Right lobe of liver (tissue), 6 donors: Measurements from ENCODE around the gene KLHL21. TPM values are rescaled to one million over a fixed set of nuclear protein-coding genes. Genes with fewer than 3 reads are reported as not detected.

Experiments used
- ATAC-seq, 4 donors: fragments of 200-7000 bp; cut with Tn5 transposase; one replicate each; pipeline ENCODE4 v1.9.1; 2020; ENCODE audit warnings: mild to moderate bottlenecking in 4 of 4, moderate library complexity in 4 of 4
- DNase-seq, 3 donors: peaks; one replicate each; pipeline ENCODE4 v3.0.0-alpha.2; 2020
- H3K27ac ChIP-seq, 3 donors: fragments of 200-600 bp; one replicate each; pipeline ENCODE4 v1.8.0; 2022
- H3K27me3 ChIP-seq, 2 donors: fragments of 200-600 bp; one replicate each; pipeline ENCODE4 v1.8.0; 2022
- H3K36me3 ChIP-seq, 4 donors: fragments of 200-600 bp; sonication (generic) in 1 of 4; one replicate each; pipeline versions ENCODE4 v1.5.1 to v1.8.0; 2017 to 2022; ENCODE audit warnings: control low read depth in 1 of 4
- H3K4me1 ChIP-seq, 4 donors: fragments of 200-600 bp; sonication (generic) in 1 of 4; one replicate each; pipeline versions ENCODE4 v1.5.1 to v1.8.0; 2017 to 2022; ENCODE audit warnings: control low read depth in 1 of 4
- H3K4me3 ChIP-seq, 3 donors: fragments of 200-600 bp; one replicate each; pipeline ENCODE4 v1.8.0; 2022
- H3K9me3 ChIP-seq, 4 donors: fragments of 200-600 bp; sonication (generic) in 1 of 4; one replicate each; pipeline versions ENCODE4 v1.5.1 to v1.8.0; 2017 to 2022; ENCODE audit warnings: control low read depth in 1 of 4
- CTCF ChIP-seq, 4 donors: fragments of 200-600 bp in 3 of 4; fragments of 450-650 bp in 1 of 4; IDR thresholded peaks; one replicate each; pipeline versions ENCODE4 v1.5.1 to v1.8.0; 2016 to 2022; ENCODE audit warnings: antibody characterized with exemption in 4 of 4, mild to moderate bottlenecking in 2 of 4
- POLR2A ChIP-seq: fragments of 450-650 bp; IDR thresholded peaks from one replicate; pipeline ENCODE4 v1.6.1; 2017; ENCODE audit warnings: antibody characterized with exemption, mild to moderate bottlenecking
- WGBS: methylation state at CpG from one replicate; pipeline ENCODE4 v1.1.6; 2018; ENCODE audit warnings: low coverage, low lambda C conversion rate; ENCODE audit not compliant: insufficient coverage; ENCODE audit errors: missing lambda C conversion rate; 5-methylcytosine and 5-hydroxymethylcytosine counted together
- intact Hi-C, 2 donors: fragments of 100-400 bp; cut with DNase I; formaldehyde crosslinking; loops; one replicate each; pipeline versions ENCODE4 v1.11.2 to v1.14.1; 2022
- total RNA-seq, 6 experiments: library from RNA; depleted of rRNA in 2 of 6; stranded (reverse); fragments of >200 nt in 2 of 6; fragmentation: NEBNext Ultra II Directional in 3 of 6; extraction: Animal tissue kit (Norgen Biotek cat#: 25700) in 3 of 6; gene quantifications; one replicate each; pipeline versions ENCODE4 v1.1.0 to v1.2.4, GENCODE V29; 2016 to 2023
- donor health status: DM: no; HTN: yes; CAD: no.
- donor health status: DM: no; HTN: no; CAD: no.
- donor health status: DM: no; HTN: no; CAD: no.
- donor health status: DM: no; HTN: yes; CAD: no.
- donor health status: DM: no; HTN: yes; CAD: no.

KLHL21 gene
- total RNA-seq, 6 experiments from 2014 or later: 12.1 to 24.6 (median 20.0) TPM

DNA sequence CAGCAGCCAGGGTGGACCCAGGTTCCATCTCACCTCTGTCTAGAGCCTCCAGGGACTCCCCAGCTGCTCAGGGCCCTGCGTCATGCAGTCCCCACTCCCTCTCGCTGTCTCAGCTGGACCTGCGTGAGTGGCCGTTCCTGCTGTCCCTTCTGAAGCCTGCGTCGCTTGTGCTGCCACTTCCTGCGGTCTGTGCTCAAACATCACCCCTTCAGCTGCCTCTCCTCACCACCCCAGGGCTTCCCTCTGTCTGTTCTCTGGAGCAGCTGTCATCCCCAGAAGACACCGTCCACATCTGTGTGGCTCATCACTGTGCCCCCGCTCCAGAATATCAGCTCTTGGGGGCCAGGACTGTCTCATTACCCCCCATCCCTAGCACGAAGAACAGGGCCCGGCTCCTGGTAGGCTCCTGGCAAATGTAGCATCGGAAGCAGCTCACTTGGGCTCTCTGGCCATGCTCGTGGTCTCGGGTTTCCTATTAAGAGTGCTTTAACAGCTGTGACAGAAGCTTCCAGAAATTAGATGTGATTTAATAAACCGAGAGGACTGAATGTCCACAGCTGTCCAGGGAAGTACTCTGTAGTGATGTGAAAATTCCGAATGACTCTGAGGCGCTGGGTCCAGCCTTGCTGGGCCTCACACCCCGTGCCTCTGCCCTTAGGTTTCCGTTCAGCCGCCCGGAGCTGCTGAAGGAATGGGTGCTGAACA is 25.3 kb upstream of the KLHL21 start:
- TF ChIP-seq CTCF (IDR thresholded peaks at IDR 0.05): no peak
- TF ChIP-seq POLR2A: no peak
- Histone ChIP-seq H3K9me3 (no peaks in the 10 kb centered on the region), H3K4me1 (peaks cover 0 to 24% (median 12%) of the 10 kb centered on the region in 4 donors), H3K27ac (no peak overlapping the region), H3K27me3 (no peaks in the 10 kb centered on the region), H3K4me3 (no peak overlapping the region), H3K36me3 (peaks cover 0 to 51% (median 2%) of the 10 kb centered on the region in 4 donors)
- intact Hi-C loops: no loop called here
- no peak for ATAC-seq
- 94% methylated on average over 11 of the region's 21 CpGs for WGBS
- no peak for DNase-seq

DNA sequence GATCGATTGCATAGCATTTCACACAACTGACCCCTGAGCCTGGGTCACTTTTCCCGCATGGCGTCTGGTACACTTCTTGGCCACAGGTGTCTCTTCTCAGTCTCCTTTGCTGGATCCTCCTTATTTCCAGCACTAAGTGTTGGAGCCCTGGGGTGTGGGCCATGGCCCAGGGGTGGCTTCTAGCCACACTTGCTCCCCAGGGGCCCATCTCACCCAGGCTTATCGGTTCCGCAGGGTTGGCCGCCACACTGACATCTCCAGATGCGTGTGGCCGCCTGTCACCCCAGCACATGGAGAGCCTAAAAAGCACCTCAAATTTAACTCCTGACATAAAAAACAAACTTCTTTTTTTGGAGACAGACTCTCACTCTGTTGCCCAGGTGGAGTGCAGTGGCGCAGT is 24.4 kb upstream of the KLHL21 start:
- Histone ChIP-seq H3K4me1 (peaks cover 0 to 33% (median 16%) of the 10 kb centered on the region in 4 donors), H3K27ac (no peak overlapping the region), H3K27me3 (no peaks in the 10 kb centered on the region), H3K4me3 (no peak overlapping the region), H3K9me3 (no peaks in the 10 kb centered on the region), H3K36me3 (peaks cover 0 to 41% (median 2%) of the 10 kb centered on the region in 4 donors)
- no peak for DNase-seq
- ATAC-seq: no peak
- WGBS: 100% methylated on average over 2 of the region's 9 CpGs
- TF ChIP-seq POLR2A (no peak), CTCF (IDR thresholded peaks at IDR 0.05) (no peak)
- intact Hi-C loops: no loop called here

DNA sequence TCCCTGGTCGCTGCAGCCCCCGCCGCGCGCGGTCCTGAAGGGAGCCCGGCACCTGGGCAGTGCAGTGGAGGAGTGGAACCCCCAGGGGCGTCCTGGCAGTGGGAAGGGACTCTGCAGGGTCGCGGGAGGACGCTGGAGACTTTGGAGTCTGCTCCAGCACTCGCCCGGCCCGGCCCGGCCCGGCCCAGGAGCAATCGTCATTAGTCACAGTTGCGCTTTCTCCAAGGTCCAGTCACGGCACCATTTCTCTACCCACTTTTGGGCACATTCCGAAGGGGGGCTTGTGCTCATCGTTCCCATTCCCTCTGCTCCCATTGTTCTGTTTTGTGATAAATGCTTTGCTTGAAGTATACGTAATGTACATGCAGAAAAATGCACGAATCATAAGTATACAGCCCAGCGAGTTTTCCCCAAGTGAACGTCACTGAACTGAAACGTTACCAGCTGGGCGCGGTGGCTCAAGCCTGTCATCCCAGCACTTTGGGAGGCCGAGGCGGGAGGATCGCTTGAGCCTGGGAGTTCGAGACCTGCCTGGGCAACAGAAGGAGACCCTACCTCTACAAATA is 23.0 kb upstream of the KLHL21 start:
- peaks cover 0 to 29% (median 2%) of the 10 kb centered on the region in 4 donors for H3K36me3 ChIP-seq
- ATAC-seq: peak in 2 of 4 donors; percentile 18
- H3K4me3 ChIP-seq: peak overlapping the region; percentile 70 to 88 (median 73)
- no peak for DNase-seq
- intact Hi-C loops: no loop called here
- 7% methylated on average over 16 of the region's 32 CpGs for WGBS
- H3K27ac ChIP-seq: peak overlapping the region; percentile 62 to 87 (median 73)
- no peaks in the 10 kb centered on the region for H3K27me3 ChIP-seq
- H3K4me1 ChIP-seq: peaks cover 0 to 45% (median 18%) of the 10 kb centered on the region in 4 donors
- H3K9me3 ChIP-seq: no peaks in the 10 kb centered on the region
- TF ChIP-seq POLR2A (no peak), CTCF (IDR thresholded peaks at IDR 0.05) (no peak)

DNA sequence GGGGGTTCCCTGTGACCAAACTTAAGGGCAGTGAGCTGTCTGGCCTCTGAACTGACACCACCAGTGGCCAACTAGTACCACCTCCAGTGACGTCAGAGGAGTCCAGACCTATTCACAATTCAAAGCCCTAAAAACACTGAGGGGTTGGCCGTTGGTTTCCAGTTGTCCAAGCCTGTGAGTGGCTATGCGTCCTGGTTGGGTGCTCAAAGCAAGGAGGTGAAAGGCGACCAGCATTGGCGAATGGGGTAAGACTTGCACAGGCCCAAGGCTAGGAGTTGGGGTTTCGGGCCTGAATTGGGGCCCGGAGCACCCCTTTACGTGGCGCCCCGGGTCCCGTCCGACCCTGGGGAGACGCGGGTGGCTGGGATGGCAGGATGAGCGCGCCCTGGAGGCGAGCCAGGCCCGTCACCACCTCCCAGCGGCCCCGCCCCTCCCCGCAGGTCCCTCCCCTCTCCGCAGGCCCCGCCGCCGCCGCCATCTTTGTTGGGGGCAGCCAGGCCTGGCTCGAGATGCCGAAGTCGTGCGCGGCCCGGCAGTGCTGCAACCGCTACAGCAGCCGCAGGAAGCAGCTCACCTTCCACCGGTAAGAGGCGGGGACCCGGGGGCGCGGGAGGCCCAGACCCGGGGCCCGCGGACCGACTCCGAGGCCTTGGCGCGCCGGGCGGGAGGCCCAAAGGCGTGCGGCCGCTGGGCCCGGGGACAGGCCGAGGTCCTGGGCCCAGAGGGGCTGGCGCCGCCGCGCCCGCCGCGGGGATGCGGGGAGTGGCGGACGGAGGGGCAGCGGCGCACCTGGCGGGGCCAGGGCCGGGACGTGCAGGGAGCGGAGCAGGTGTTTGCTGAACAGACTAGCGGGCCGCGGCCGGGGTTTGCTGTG is 22.3 kb upstream of the KLHL21 start, which contains the start of gene THAP3:
THAP3 (plus strand) TSS at position 159 of the 874 bp plus-strand sequence; CDS start at position 510, 351 bp downstream.
- intact Hi-C loops: no loop called here
- peaks cover 0 to 45% (median 18%) of the 10 kb centered on the region in 4 donors for H3K4me1 ChIP-seq
- peak within 1 kb of the TSS; percentile 62 to 87 (median 73) for H3K27ac ChIP-seq
- H3K4me3 ChIP-seq: peak within 1 kb of the TSS; percentile 70 to 88 (median 73)
- peak; percentile 85 to 89 (median 88) for ATAC-seq
- no peaks in the 10 kb centered on the region for H3K9me3 ChIP-seq
- DNase-seq: peak; percentile 91 to 94 (median 93)
- TF ChIP-seq POLR2A (peak; percentile 30), CTCF (IDR thresholded peaks at IDR 0.05) (no peak)
- peaks cover 0 to 22% (median 5%) of the 10 kb centered on the region in 4 donors for H3K36me3 ChIP-seq
- WGBS: 2% methylated on average over 13 of the region's 73 CpGs
- no peaks in the 10 kb centered on the region for H3K27me3 ChIP-seq
